Osteocyte (in vitro differentiated cells): Measurements from ENCODE around the gene GADD45B. TPM values are rescaled to one million over a fixed set of nuclear protein-coding genes. Genes with fewer than 3 reads are reported as not detected.

Experiments
- DNase-seq: peaks from one replicate; pipeline ENCODE4 v3.0.0; 2021; ENCODE audit warnings: mixed read lengths; ENCODE audit not compliant: unreplicated experiment; ENCODE audit errors: extremely low spot score
- H3K27ac Mint-ChIP-seq: one replicate; pipeline ENCODE4 v1.8.0; 2021; ENCODE audit warnings: mild to moderate bottlenecking, mixed read lengths; ENCODE audit not compliant: unreplicated experiment
- H3K27me3 Mint-ChIP-seq: one replicate; pipeline ENCODE4 v1.8.0; 2021; ENCODE audit warnings: mixed read lengths; ENCODE audit not compliant: unreplicated experiment
- H3K36me3 Mint-ChIP-seq: one replicate; pipeline ENCODE4 v1.8.0; 2021; ENCODE audit warnings: mixed read lengths; ENCODE audit not compliant: unreplicated experiment
- H3K4me1 Mint-ChIP-seq: one replicate; pipeline ENCODE4 v1.8.0; 2021; ENCODE audit warnings: mixed read lengths; ENCODE audit not compliant: unreplicated experiment
- H3K4me3 Mint-ChIP-seq: one replicate; pipeline ENCODE4 v1.8.0; 2021; ENCODE audit warnings: mild to moderate bottlenecking, moderate library complexity, mixed read lengths; ENCODE audit not compliant: unreplicated experiment
- H3K9me3 Mint-ChIP-seq: one replicate; pipeline ENCODE4 v1.8.0; 2021; ENCODE audit warnings: mixed read lengths; ENCODE audit not compliant: unreplicated experiment
- CTCF ChIP-seq: fragments of 200-600 bp; sonication (generic); IDR thresholded peaks from 2 replicates; pipeline ENCODE4 v1.5.0; 2021; ENCODE audit warnings: antibody characterized with exemption, mild to moderate bottlenecking, moderate library complexity
- total RNA-seq: library from RNA; stranded (reverse); gene quantifications from 2 replicates; pipeline ENCODE4 v1.2.1, GENCODE V29; 2021

GADD45B gene
- total RNA-seq, 1 donor from 2014 or later: 165 TPM

GRCh38 chr19:2438178-2438577 is 37.7 kb upstream of the GADD45B start:
- TF ChIP-seq CTCF: no peak
- Mint-ChIP-seq H3K27ac (no peak overlapping the region), H3K27me3 (no peaks in the 10 kb centered on the region), H3K36me3 (no peaks in the 10 kb centered on the region), H3K4me3 (no peak overlapping the region), H3K9me3 (no peaks in the 10 kb centered on the region), H3K4me1 (no peaks in the 10 kb centered on the region)
- no peak for DNase-seq

- TF ChIP-seq CTCF: no peak
- Mint-ChIP-seq H3K4me3 (no peak overlapping the region), H3K27me3 (no peaks in the 10 kb centered on the region), H3K4me1 (no peaks in the 10 kb centered on the region), H3K36me3 (peaks cover 6% of the 10 kb centered on the region), H3K27ac (no peak overlapping the region), H3K9me3 (no peaks in the 10 kb centered on the region)
- no peak for DNase-seq
Measured at GRCh38 chr19:2440515-2440914, 35.4 kb upstream of the GADD45B start.

- H3K9me3 Mint-ChIP-seq: no peaks in the 10 kb centered on the region
- no peaks in the 10 kb centered on the region for H3K27me3 Mint-ChIP-seq
- DNase-seq: no peak
- no peak for TF ChIP-seq CTCF
- no peaks in the 10 kb centered on the region for H3K4me1 Mint-ChIP-seq
- H3K27ac Mint-ChIP-seq: no peak overlapping the region
- H3K4me3 Mint-ChIP-seq: no peak overlapping the region
- H3K36me3 Mint-ChIP-seq: peaks cover 6% of the 10 kb centered on the region
Measured at GRCh38 chr19:2441096-2441752, 34.7 kb upstream of the GADD45B start.

GRCh38 chr19:2443116-2443784 is 32.7 kb upstream of the GADD45B start:
- Mint-ChIP-seq H3K9me3 (no peaks in the 10 kb centered on the region), H3K36me3 (peaks cover 6% of the 10 kb centered on the region), H3K4me1 (no peaks in the 10 kb centered on the region), H3K4me3 (no peak overlapping the region), H3K27me3 (no peaks in the 10 kb centered on the region), H3K27ac (no peak overlapping the region)
- TF ChIP-seq CTCF: no peak
- DNase-seq: peak; percentile 84

GRCh38 chr19:2443785-2444182 is 32.1 kb upstream of the GADD45B start:
- Mint-ChIP-seq H3K4me1 (no peaks in the 10 kb centered on the region), H3K27me3 (no peaks in the 10 kb centered on the region), H3K9me3 (no peaks in the 10 kb centered on the region), H3K36me3 (peaks cover 6% of the 10 kb centered on the region), H3K27ac (no peak overlapping the region), H3K4me3 (no peak overlapping the region)
- TF ChIP-seq CTCF: no peak
- no peak for DNase-seq
